Measurements from ENCODE around the gene ZNF335. TPM values are rescaled to one million over a fixed set of nuclear protein-coding genes. Genes with fewer than 3 reads are reported as not detected.

ZNF335 gene
- 10 to 100 TPM; 34.3 to 60.1 (median 53.6) TPM for total RNA-seq

- no peaks in the 10 kb centered on the region for H3K9me3 ChIP-seq
- no peaks in the 10 kb centered on the region for H3K27me3 ChIP-seq
- peaks cover 0 to 19% (median 12%) of the 10 kb centered on the region in 4 donors for H3K4me1 ChIP-seq
Observed at GRCh38 chr20:45971675-45972499, at the start of gene ZNF335. Gene ZNF335, minus strand, starts transcription at chr20:45972203. Its CDS starts 793 bp downstream, at chr20:45971410.

GRCh38 chr20:46020555-46020954 lies 48.6 kb upstream of the ZNF335 start:
- Histone ChIP-seq H3K27ac (no peak overlapping the region), H3K4me1 (peaks cover 0 to 21% (median 17%) of the 10 kb centered on the region in 4 donors), H3K27me3 (peaks cover 0 to 11% of the 10 kb centered on the region in 2 donors), H3K9me3 (no peaks in the 10 kb centered on the region), H3K4me3 (no peak overlapping the region), H3K36me3 (no peaks in the 10 kb centered on the region)
- no peak for DNase-seq
- no peak for TF ChIP-seq CTCF (IDR thresholded peaks at IDR 0.05)
- no peak for TF ChIP-seq POLR2A (IDR thresholded peaks at IDR 0.05)

More at GRCh38 chr20:45971675-45972499, at the start of gene ZNF335:
- Histone ChIP-seq H3K4me3 (peak within 1 kb of the TSS; percentile 56 to 83 (median 71)), H3K36me3 (peaks cover 0 to 25% (median 0%) of the 10 kb centered on the region in 3 donors), H3K27ac (peak within 1 kb of the TSS; percentile 94 to 99 (median 98))
- peak; percentile 91 to 96 (median 96) for DNase-seq
- TF ChIP-seq POLR2A (IDR thresholded peaks at IDR 0.05) (peak in 1 of 2 donors; percentile 83), CTCF (IDR thresholded peaks at IDR 0.05) (peak; percentile 44 to 62 (median 54))

- H3K27me3 ChIP-seq, result peaks cover 0 to 11% of the 10 kb centered on the region in 2 donors
- TF ChIP-seq CTCF (IDR thresholded peaks at IDR 0.05), result no peak
- no peak for TF ChIP-seq POLR2A (IDR thresholded peaks at IDR 0.05)
Observed at GRCh38 chr20:46018611-46019010, 46.6 kb upstream of the ZNF335 start.

GRCh38 chr20:46018112-46018511 lies 46.1 kb upstream of the ZNF335 start:
- peaks cover 0 to 16% of the 10 kb centered on the region in 2 donors for H3K27me3 ChIP-seq
- DNase-seq, result no peak
- no peak overlapping the region for H3K4me3 ChIP-seq
- no peaks in the 10 kb centered on the region for H3K36me3 ChIP-seq
- H3K9me3 ChIP-seq, result no peaks in the 10 kb centered on the region
- no peak for TF ChIP-seq POLR2A (IDR thresholded peaks at IDR 0.05)
- TF ChIP-seq CTCF (IDR thresholded peaks at IDR 0.05), result no peak
- no peak overlapping the region for H3K27ac ChIP-seq
- peaks cover 0 to 30% (median 23%) of the 10 kb centered on the region in 4 donors for H3K4me1 ChIP-seq

More at GRCh38 chr20:46018611-46019010, 46.6 kb upstream of the ZNF335 start:
- Histone ChIP-seq H3K27ac (no peak overlapping the region), H3K9me3 (no peaks in the 10 kb centered on the region), H3K36me3 (no peaks in the 10 kb centered on the region), H3K4me1 (peaks cover 0 to 29% (median 21%) of the 10 kb centered on the region in 4 donors), H3K4me3 (no peak overlapping the region)
- DNase-seq, result no peak

GRCh38 chr20:46017272-46017671 lies 45.3 kb upstream of the ZNF335 start:
- Histone ChIP-seq H3K27me3 (peaks cover 0 to 20% of the 10 kb centered on the region in 2 donors), H3K4me3 (no peak overlapping the region), H3K9me3 (no peaks in the 10 kb centered on the region), H3K36me3 (no peaks in the 10 kb centered on the region), H3K27ac (no peak overlapping the region), H3K4me1 (peaks cover 0 to 22% (median 15%) of the 10 kb centered on the region in 4 donors)
- TF ChIP-seq POLR2A (IDR thresholded peaks at IDR 0.05), result no peak
- TF ChIP-seq CTCF (IDR thresholded peaks at IDR 0.05), result no peak
- DNase-seq, result no peak

Data from Peyer's patch (tissue), 4 donors.